Hippocampal formation (tissue), 2 donors: ENCODE data around the gene CKLF.
A peak's percentile ranks its signal among the peaks of the same experiment; 100 is the strongest.
"Not testable (repeated sequence)": the region's sequence is repeated elsewhere in the genome, so short reads cannot be mapped to it uniquely, and the experiment has no call there.

Experiments
- DNase-seq, 2 donors: peaks; one replicate each; lab custom pipeline; 2025; lab: John Stamatoyannopoulos, UW

The CKLF gene

GRCh38 chr16:66569131-66569530 lies 16.8 kb downstream of the CKLF start:
- DNase-seq: no peak

GRCh38 chr16:66569827-66570405 lies 17.5 kb downstream of the CKLF start:
- DNase-seq: no peak

- DNase-seq: no peak
Measured at GRCh38 chr16:66572356-66572755, 20.0 kb downstream of the CKLF start.

GRCh38 chr16:66574081-66574480 lies 21.7 kb downstream of the CKLF start:
- DNase-seq: no peak

GRCh38 chr16:66574531-66574930 lies 22.2 kb downstream of the CKLF start:
- DNase-seq: no peak

GRCh38 chr16:66575060-66575459 lies 22.7 kb downstream of the CKLF start:
- no peak for DNase-seq

GRCh38 chr16:66576296-66576695 lies 23.9 kb downstream of the CKLF start:
- no peak for DNase-seq

- no peak for DNase-seq
Measured at GRCh38 chr16:66578651-66579531, 26.5 kb downstream of the CKLF start, which contains the start of gene CMTM2. CMTM2 (plus strand) TSS chr16:66579463; CDS start chr16:66579608, 145 bp downstream.

GRCh38 chr16:66580605-66581209 lies 28.3 kb downstream of the CKLF start:
- no peak for DNase-seq

GRCh38 chr16:66581246-66581952 lies 29.0 kb downstream of the CKLF start:
- DNase-seq: no peak

GRCh38 chr16:66585481-66586239 lies 33.3 kb downstream of the CKLF start:
- no peak for DNase-seq

GRCh38 chr16:66587881-66588600 lies 35.7 kb downstream of the CKLF start:
- DNase-seq: no peak

- DNase-seq: peak in 1 of 2 donors; percentile 18
Measured at GRCh38 chr16:66588981-66589713, 36.8 kb downstream of the CKLF start.

GRCh38 chr16:66590322-66590721 lies 37.9 kb downstream of the CKLF start:
- DNase-seq: no peak

GRCh38 chr16:66591018-66591417 lies 38.6 kb downstream of the CKLF start:
- no peak for DNase-seq

GRCh38 chr16:66592241-66592640 lies 39.9 kb downstream of the CKLF start:
- no peak for DNase-seq

- no peak for DNase-seq
Measured at GRCh38 chr16:66592814-66593213, 40.4 kb downstream of the CKLF start.

GRCh38 chr16:66594739-66595138 lies 42.4 kb downstream of the CKLF start:
- DNase-seq: no peak

- DNase-seq: not testable (repeated sequence)
Measured at GRCh38 chr16:66596559-66596958, 44.2 kb downstream of the CKLF start.
